ENCODE results near the gene TCAP. TPM values are rescaled to one million over a fixed set of nuclear protein-coding genes. Genes with fewer than 3 reads are reported as not detected.

TCAP gene
- total and polyA plus RNA-seq, 2 experiments from 2014 or later, result 0.61 to 2.1 TPM

- TF ChIP-seq EZH2phosphoT487 (IDR thresholded peaks at IDR 0.05; ENCODE audit: unreplicated experiment) (no peak), NANOG (IDR thresholded peaks at IDR 0.05; ENCODE audit: borderline replicate concordance) (no peak), EZH2 (IDR thresholded peaks at IDR 0.05; ENCODE audit: low read depth, unreplicated experiment) (no peak), POLR2AphosphoS5 (IDR thresholded peaks at IDR 0.05; ENCODE audit: low read depth) (no peak), JUNB (IDR thresholded peaks at IDR 0.05; ENCODE audit: unreplicated experiment) (no peak), STAT1 (IDR thresholded peaks at IDR 0.05; ENCODE audit: unreplicated experiment) (no peak), CREB1 (CRISPR knock-in tag; IDR thresholded peaks at IDR 0.05; ENCODE audit: low read depth) (no peak), ETS1 (IDR thresholded peaks at IDR 0.05) (no peak), ZNF331 (CRISPR knock-in tag; IDR thresholded peaks at IDR 0.05; ENCODE audit: low read depth) (no peak), ZNF114 (CRISPR knock-in tag; IDR thresholded peaks at IDR 0.05) (no peak), ZNF462 (CRISPR knock-in tag; IDR thresholded peaks at IDR 0.05) (no peak), CTCF (conservative IDR thresholded peaks at IDR 0.05; ENCODE audit: low read depth in 2 of 2) (no peak), REST (IDR thresholded peaks at IDR 0.05; ENCODE audit: unreplicated experiment) (no peak)
- Histone ChIP-seq H3K36me3 (ENCODE audit: insufficient read depth) (no peaks in the 10 kb centered on the region), H3K4me1 (ENCODE audit: insufficient read depth) (peaks cover 56% of the 10 kb centered on the region), H2AFZ (no peak overlapping the region), H3K27ac (ENCODE audit: low read depth) (no peak overlapping the region), H3K4me3 (no peak overlapping the region), H3K9me2 (ENCODE audit: insufficient read depth) (no peaks in the 10 kb centered on the region), H3F3A (replicated peaks; ENCODE audit: low read depth) (peaks cover 23% of the 10 kb centered on the region; the same call in 1 of the 2 replicates), H3K79me2 (replicated peaks; ENCODE audit: insufficient read depth) (peaks cover 81% of the 10 kb centered on the region), H3K4me2 (no peak overlapping the region), H3K27me3 (ENCODE audit: insufficient read depth) (no peaks in the 10 kb centered on the region), H4K20me1 (replicated peaks; ENCODE audit: insufficient read depth) (peaks cover 22% of the 10 kb centered on the region)
- ATAC-seq, result no peak
- peaks cover 70% of the 10 kb centered on the region for H3K4me1 Mint-ChIP-seq
- DNase-seq (ENCODE audit: low spot score), result no peak
- H3K9me3 Mint-ChIP-seq, result no peaks in the 10 kb centered on the region
- peaks cover 16% of the 10 kb centered on the region for H3K27me3 Mint-ChIP-seq (ENCODE audit: insufficient read depth, low read depth, poor library complexity)
- H3K4me3 Mint-ChIP-seq, result no peak overlapping the region; the same call in 2 of the 3 replicates
- H3K27ac Mint-ChIP-seq, result no peak overlapping the region
- H3K36me3 Mint-ChIP-seq (ENCODE audit: low read depth), result no peaks in the 10 kb centered on the region; the same call in 1 of the 3 replicates
These were observed 22.7 kb upstream of the TCAP start for GRCh38 chr17:39642291-39643074.
